HCT116 (cell line): Measurements from ENCODE around the gene CD96. TPM values are rescaled to one million over a fixed set of nuclear protein-coding genes. Genes with fewer than 3 reads are reported as not detected.

Experiments used
- ATAC-seq: fragments of 200-7000 bp; cut with Tn5 transposase; 2 replicates; pipeline ENCODE4 v1.9.1; 2020; ENCODE audit warnings: mild to moderate bottlenecking, moderate library complexity
- BruUV-seq: library from RNA; stranded (reverse); fragments of 400-500 nt; replicated peaks from 2 replicates; lab custom pipeline; 2021; lab: Mats Ljungman, UMichigan
- CTCF ChIA-PET: fragments of 300-600 bp; sonication (Branson Sonifier 250); formaldehyde crosslinking; loops from one replicate; lab custom pipeline; 2021; ENCODE audit warnings: antibody characterized with exemption; lab: Charles Lee
- POLR2A ChIA-PET: fragments of 300-600, 350-600 bp; sonication (Branson Sonifier 250); formaldehyde crosslinking; loops from one replicate; lab custom pipeline; 2021; ENCODE audit warnings: antibody characterized with exemption; lab: Charles Lee
- RAD21 ChIA-PET, 2 experiments: fragments of 300-600 bp; sonication (Branson Sonifier 250); formaldehyde crosslinking; loops; one replicate each; lab custom pipeline; 2023; ENCODE audit warnings: low total read pairs in 2 of 2; ENCODE audit not compliant: uncharacterized antibody in 2 of 2, unreplicated experiment in 2 of 2, low non-redundant PET in 1 of 2; lab: Charles Lee
- DNase-seq: peaks from one replicate; pipeline ENCODE4 v3.0.0-alpha.2; 2010; ENCODE audit warnings: low read depth, low spot score
- H2AFZ ChIP-seq: fragments of 200-600 bp; shearing (Covaris generic), sonication (generic); 2 replicates; pipeline ENCODE4 v1.6.1; 2017; ENCODE audit warnings: low read depth, mixed run types, mixed read lengths, antibody characterized with exemption, low read length; ENCODE audit not compliant: poor library complexity, severe bottlenecking
- H3K27ac ChIP-seq: 2 replicates; pipeline ENCODE4 v1.5.1; 2012; ENCODE audit warnings: low read depth, low read length
- H3K27me3 ChIP-seq: fragments of 200-600 bp; sonication (generic); 2 replicates; pipeline ENCODE4 v1.6.1; 2016; ENCODE audit warnings: mixed run types, low read length, mixed read lengths; ENCODE audit not compliant: insufficient read depth
- H3K36me3 ChIP-seq, 2 experiments: fragments of 200-500 bp in 1 of 2; fragments of 200-600 bp in 1 of 2; sonication (Bioruptor generic) in 1 of 2; sonication (generic) in 1 of 2; 2 replicates each; pipeline versions ENCODE4 v1.5.1 to v1.6.1; 2014 to 2016; ENCODE audit warnings: low read length in 2 of 2, inconsistent platforms in 1 of 2, mixed read lengths in 1 of 2, mixed run types in 1 of 2; ENCODE audit not compliant: insufficient read depth in 2 of 2, control insufficient read depth in 1 of 2
- H3K4me1 ChIP-seq, 2 experiments: fragments of 200-600 bp in 1 of 2; sonication (generic) in 1 of 2; 2 replicates each; pipeline versions ENCODE4 v1.5.1 to v1.6.1; 2012 to 2017; ENCODE audit warnings: low read length in 2 of 2, inconsistent platforms in 1 of 2, mild to moderate bottlenecking in 1 of 2, mixed read lengths in 1 of 2, mixed run types in 1 of 2, moderate library complexity in 1 of 2; ENCODE audit not compliant: insufficient read depth in 2 of 2, control insufficient read depth in 1 of 2
- H3K4me2 ChIP-seq: fragments of 200-600 bp; sonication (generic); 2 replicates; pipeline ENCODE4 v1.6.1; 2017; ENCODE audit warnings: mixed run types, low read length, mixed read lengths
- H3K4me3 ChIP-seq, 2 experiments: fragments of 200-600 bp in 1 of 2; sonication (generic) in 1 of 2; replicated peaks in 1 of 2; 2 replicates each; pipeline ENCODE4 v1.5.1; 2011 to 2016; ENCODE audit warnings: low read length in 2 of 2, control low read depth in 1 of 2, low read depth in 1 of 2, mild to moderate bottlenecking in 1 of 2, mixed read lengths in 1 of 2, mixed run types in 1 of 2
- H3K79me2 ChIP-seq: fragments of 200-600 bp; sonication (generic); 2 replicates; pipeline ENCODE4 v1.6.1; 2017; ENCODE audit warnings: mild to moderate bottlenecking, mixed run types, low read length, moderate library complexity, mixed read lengths; ENCODE audit not compliant: insufficient read depth
- H3K9ac ChIP-seq: fragments of 200-600 bp; sonication (generic); 2 replicates; pipeline ENCODE4 v1.6.1; 2016; ENCODE audit warnings: low read length, mixed read lengths
- H3K9me2 ChIP-seq: fragments of 200-600 bp; sonication (generic), shearing (Covaris generic); 2 replicates; pipeline ENCODE4 v1.6.1; 2017; ENCODE audit warnings: mixed run types, mild to moderate bottlenecking, moderate library complexity; ENCODE audit not compliant: insufficient read depth
- H3K9me3 ChIP-seq, 2 experiments: fragments of 200-500 bp in 1 of 2; fragments of 200-600 bp in 1 of 2; sonication (Bioruptor generic) in 1 of 2; sonication (generic) in 1 of 2; 2 replicates each; pipeline ENCODE4 v1.6.1; 2014 to 2017; ENCODE audit warnings: low read length in 2 of 2, mixed read lengths in 2 of 2, inconsistent platforms in 1 of 2, low read depth in 1 of 2, mild to moderate bottlenecking in 1 of 2, mixed run types in 1 of 2, moderate library complexity in 1 of 2; ENCODE audit not compliant: control insufficient read depth in 1 of 2, insufficient read depth in 1 of 2
- H4K20me1 ChIP-seq: fragments of 200-600 bp; sonication (generic), shearing (Covaris generic); 2 replicates; pipeline ENCODE4 v1.6.1; 2017; ENCODE audit warnings: mixed run types, mild to moderate bottlenecking, moderate library complexity; ENCODE audit not compliant: insufficient read depth
- CBX3 ChIP-seq: IDR thresholded peaks from 2 replicates; pipeline ENCODE4 v1.6.1; 2012; ENCODE audit warnings: low read depth
- CEBPB ChIP-seq: IDR thresholded peaks from 2 replicates; pipeline ENCODE4 v1.6.1; 2012; ENCODE audit warnings: low read depth
- EGR1 ChIP-seq: IDR thresholded peaks from 2 replicates; pipeline ENCODE4 v1.6.1; 2012; ENCODE audit warnings: low read depth
- ELF1 ChIP-seq: IDR thresholded peaks from 2 replicates; pipeline ENCODE4 v1.6.1; 2012; ENCODE audit warnings: low read depth, borderline replicate concordance
- EZH2 ChIP-seq: fragments of 200-600 bp; sonication (generic); IDR thresholded peaks from 2 replicates; pipeline ENCODE4 v1.6.1; 2017; ENCODE audit warnings: antibody characterized with exemption, mixed run types
- EZH2phosphoT487 ChIP-seq: fragments of 200-600 bp; IDR thresholded peaks from 2 replicates; pipeline ENCODE4 v1.6.1; 2018; ENCODE audit warnings: antibody characterized with exemption, borderline replicate concordance
- MAX ChIP-seq: IDR thresholded peaks from 2 replicates; pipeline ENCODE4 v1.6.1; 2012
- POLR2A ChIP-seq: IDR thresholded peaks from 2 replicates; pipeline ENCODE4 v1.7.0; 2011; ENCODE audit warnings: borderline replicate concordance; ENCODE audit not compliant: insufficient read depth, insufficient read length; ENCODE audit errors: extremely low read depth
- RAD21 ChIP-seq: IDR thresholded peaks from 2 replicates; pipeline ENCODE4 v1.6.1; 2012; ENCODE audit warnings: low read depth, mild to moderate bottlenecking
- SIN3A ChIP-seq: IDR thresholded peaks from 2 replicates; pipeline ENCODE4 v1.6.1; 2012; ENCODE audit warnings: low read depth
- SP1 ChIP-seq: IDR thresholded peaks from 2 replicates; pipeline ENCODE4 v1.6.1; 2012; ENCODE audit warnings: low read depth
- SRF ChIP-seq: IDR thresholded peaks from 2 replicates; pipeline ENCODE4 v1.6.1; 2012; ENCODE audit warnings: low read depth
- TCF7L2 ChIP-seq: IDR thresholded peaks from 2 replicates; pipeline ENCODE4 v1.7.0; 2011; ENCODE audit warnings: borderline replicate concordance, inconsistent platforms; ENCODE audit not compliant: insufficient read depth, insufficient read length; ENCODE audit errors: extremely low read depth
- YY1 ChIP-seq: IDR thresholded peaks from 2 replicates; pipeline ENCODE4 v1.6.1; 2011; ENCODE audit warnings: low read length, low read depth, moderate library complexity, mild to moderate bottlenecking; ENCODE audit not compliant: insufficient replicate concordance; ENCODE audit errors: extremely low read depth
- ZBTB33 ChIP-seq: IDR thresholded peaks from 2 replicates; pipeline ENCODE4 v1.6.1; 2011; ENCODE audit warnings: mild to moderate bottlenecking, low read length, moderate library complexity; ENCODE audit not compliant: insufficient replicate concordance; ENCODE audit errors: extremely low read depth
- ZFX ChIP-seq: fragments of 450-650 bp; IDR thresholded peaks from 2 replicates; pipeline ENCODE4 v1.6.1; 2017
- ZNF274 ChIP-seq: fragments of 200-500 bp; sonication (Bioruptor generic); IDR thresholded peaks from 2 replicates; pipeline ENCODE4 v1.6.1; 2014; ENCODE audit warnings: mild to moderate bottlenecking, low read depth, low read length, inconsistent platforms
- intact Hi-C: fragments of 100-400 bp; cut with micrococcal nuclease; formaldehyde crosslinking; loops from 2 replicates; pipeline ENCODE4 v1.10.0; 2022
- total RNA-seq: library from RNA; stranded (reverse); gene quantifications from one replicate; pipeline ENCODE4 v1.2.1, GENCODE V29; 2021; ENCODE audit not compliant: unreplicated experiment
- TF ChIP-seq, protein P1 (sequence below): IDR thresholded peaks from 2 replicates; pipeline ENCODE4 v1.6.1; 2012; ENCODE audit warnings: low read depth
- TF ChIP-seq, protein P2 (sequence below): IDR thresholded peaks from 2 replicates; pipeline ENCODE4 v1.6.1; 2012
- TF ChIP-seq, protein P3 (sequence below), 3 experiments: fragments of 200-600 bp in 1 of 3; sonication (generic) in 1 of 3; IDR thresholded peaks in 2 of 3; conservative IDR thresholded peaks in 1 of 3; 2 replicates each; pipeline ENCODE4 v1.5.1; 2012 to 2017; ENCODE audit warnings: low read depth in 2 of 3, low read length in 2 of 3, antibody characterized with exemption in 1 of 3, borderline replicate concordance in 1 of 3, control low read depth in 1 of 3, mild to moderate bottlenecking in 1 of 3, mixed read lengths in 1 of 3, mixed run types in 1 of 3, moderate library complexity in 1 of 3; ENCODE audit not compliant: insufficient read depth in 1 of 3

CD96 gene
- total RNA-seq, 1 experiment from 2014 or later = 0.42 TPM

DNA sequence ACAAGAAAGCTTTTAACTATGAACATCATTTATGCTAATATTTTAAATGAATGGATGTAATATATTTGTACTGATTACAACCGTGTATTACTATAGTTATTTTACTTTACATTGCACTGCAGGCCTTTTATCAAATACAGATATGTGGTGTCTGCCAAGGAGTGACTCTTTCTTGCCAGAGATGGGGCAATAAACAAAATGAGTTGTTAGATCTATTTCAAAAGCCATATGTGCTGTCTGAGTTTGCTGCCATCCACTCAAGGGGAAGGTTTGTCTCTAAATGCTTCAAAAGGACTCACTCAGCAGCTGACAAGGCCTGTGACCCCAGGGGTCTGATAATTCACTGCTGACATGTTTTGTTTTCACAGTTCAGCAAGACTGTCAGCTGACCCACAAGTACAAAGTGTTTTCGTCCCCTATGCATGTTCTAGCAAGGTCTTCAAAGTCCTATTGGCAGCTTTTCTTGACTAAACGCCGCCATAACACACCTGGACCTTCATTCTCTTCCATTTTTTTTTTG, 94.4 kb downstream of the CD96 start:
- ChIA-PET POLR2A (no interaction called here), CTCF (no interaction called here), RAD21 (no interaction called here)
- H3K4me3 ChIP-seq = no peak overlapping the region
- no peaks in the 10 kb centered on the region for H4K20me1 ChIP-seq
- DNase-seq = no peak
- no peaks in the 10 kb centered on the region for H3K9me2 ChIP-seq
- intact Hi-C loops = no loop called here
- H2AFZ ChIP-seq = peak overlapping the region; percentile 72
- H3K4me2 ChIP-seq = no peak overlapping the region
- no TSS peak for BruUV-seq
- H3K79me2 ChIP-seq = no peaks in the 10 kb centered on the region
- TF ChIP-seq CBX3 (no peak), ZNF274 (no peak), MAX (no peak), YY1 (no peak), SRF (no peak), ZBTB33 (no peak), EGR1 (no peak), ELF1 (no peak), EZH2 (no peak), TCF7L2 (no peak), SP1 (no peak), CEBPB (no peak), SIN3A (no peak), ZFX (no peak), RAD21 (no peak), EZH2phosphoT487 (no peak), POLR2A (no peak)
- TF ChIP-seq, protein P1, sequence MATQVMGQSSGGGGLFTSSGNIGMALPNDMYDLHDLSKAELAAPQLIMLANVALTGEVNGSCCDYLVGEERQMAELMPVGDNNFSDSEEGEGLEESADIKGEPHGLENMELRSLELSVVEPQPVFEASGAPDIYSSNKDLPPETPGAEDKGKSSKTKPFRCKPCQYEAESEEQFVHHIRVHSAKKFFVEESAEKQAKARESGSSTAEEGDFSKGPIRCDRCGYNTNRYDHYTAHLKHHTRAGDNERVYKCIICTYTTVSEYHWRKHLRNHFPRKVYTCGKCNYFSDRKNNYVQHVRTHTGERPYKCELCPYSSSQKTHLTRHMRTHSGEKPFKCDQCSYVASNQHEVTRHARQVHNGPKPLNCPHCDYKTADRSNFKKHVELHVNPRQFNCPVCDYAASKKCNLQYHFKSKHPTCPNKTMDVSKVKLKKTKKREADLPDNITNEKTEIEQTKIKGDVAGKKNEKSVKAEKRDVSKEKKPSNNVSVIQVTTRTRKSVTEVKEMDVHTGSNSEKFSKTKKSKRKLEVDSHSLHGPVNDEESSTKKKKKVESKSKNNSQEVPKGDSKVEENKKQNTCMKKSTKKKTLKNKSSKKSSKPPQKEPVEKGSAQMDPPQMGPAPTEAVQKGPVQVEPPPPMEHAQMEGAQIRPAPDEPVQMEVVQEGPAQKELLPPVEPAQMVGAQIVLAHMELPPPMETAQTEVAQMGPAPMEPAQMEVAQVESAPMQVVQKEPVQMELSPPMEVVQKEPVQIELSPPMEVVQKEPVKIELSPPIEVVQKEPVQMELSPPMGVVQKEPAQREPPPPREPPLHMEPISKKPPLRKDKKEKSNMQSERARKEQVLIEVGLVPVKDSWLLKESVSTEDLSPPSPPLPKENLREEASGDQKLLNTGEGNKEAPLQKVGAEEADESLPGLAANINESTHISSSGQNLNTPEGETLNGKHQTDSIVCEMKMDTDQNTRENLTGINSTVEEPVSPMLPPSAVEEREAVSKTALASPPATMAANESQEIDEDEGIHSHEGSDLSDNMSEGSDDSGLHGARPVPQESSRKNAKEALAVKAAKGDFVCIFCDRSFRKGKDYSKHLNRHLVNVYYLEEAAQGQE = no peak
- TF ChIP-seq, protein P2, sequence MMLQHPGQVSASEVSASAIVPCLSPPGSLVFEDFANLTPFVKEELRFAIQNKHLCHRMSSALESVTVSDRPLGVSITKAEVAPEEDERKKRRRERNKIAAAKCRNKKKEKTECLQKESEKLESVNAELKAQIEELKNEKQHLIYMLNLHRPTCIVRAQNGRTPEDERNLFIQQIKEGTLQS = no peak
- TF ChIP-seq, protein P3, sequence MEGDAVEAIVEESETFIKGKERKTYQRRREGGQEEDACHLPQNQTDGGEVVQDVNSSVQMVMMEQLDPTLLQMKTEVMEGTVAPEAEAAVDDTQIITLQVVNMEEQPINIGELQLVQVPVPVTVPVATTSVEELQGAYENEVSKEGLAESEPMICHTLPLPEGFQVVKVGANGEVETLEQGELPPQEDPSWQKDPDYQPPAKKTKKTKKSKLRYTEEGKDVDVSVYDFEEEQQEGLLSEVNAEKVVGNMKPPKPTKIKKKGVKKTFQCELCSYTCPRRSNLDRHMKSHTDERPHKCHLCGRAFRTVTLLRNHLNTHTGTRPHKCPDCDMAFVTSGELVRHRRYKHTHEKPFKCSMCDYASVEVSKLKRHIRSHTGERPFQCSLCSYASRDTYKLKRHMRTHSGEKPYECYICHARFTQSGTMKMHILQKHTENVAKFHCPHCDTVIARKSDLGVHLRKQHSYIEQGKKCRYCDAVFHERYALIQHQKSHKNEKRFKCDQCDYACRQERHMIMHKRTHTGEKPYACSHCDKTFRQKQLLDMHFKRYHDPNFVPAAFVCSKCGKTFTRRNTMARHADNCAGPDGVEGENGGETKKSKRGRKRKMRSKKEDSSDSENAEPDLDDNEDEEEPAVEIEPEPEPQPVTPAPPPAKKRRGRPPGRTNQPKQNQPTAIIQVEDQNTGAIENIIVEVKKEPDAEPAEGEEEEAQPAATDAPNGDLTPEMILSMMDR (IDR thresholded peaks at IDR 0.05 in 2 of 3, conservative IDR thresholded peaks at IDR 0.05 in 1 of 3; ENCODE audit: borderline replicate concordance in 1 of 3, insufficient read depth in 1 of 3, low read depth in 2 of 3, low read length in 2 of 3) = no peak
- no peaks in the 10 kb centered on the region for H3K9me3 ChIP-seq
- ATAC-seq = no peak
- no peak overlapping the region for H3K27ac ChIP-seq
- H3K36me3 ChIP-seq = no peaks in the 10 kb centered on the region
- no peaks in the 10 kb centered on the region for H3K4me1 ChIP-seq
- H3K27me3 ChIP-seq = no peaks in the 10 kb centered on the region
- no peak overlapping the region for H3K9ac ChIP-seq
